ENCODE data around the gene FCN3.

Gene FCN3

GRCh38 chr1:27345272-27345671 is 29.4 kb downstream of the FCN3 start:
- ChIA-PET CTCF (interaction anchor here (1.2 to 1.6 kb wide), 3 partner anchors 12 to 44 kb away, joined by 4 to 14 read pairs (median 5); partner anchors contain the start of gene MAP3K6), POLR2A (ENCODE audit: low non-redundant PET) (no interaction called here)
- no peak for DNase-seq (ENCODE audit: low spot score)
- H3K27ac ChIP-seq = peak overlapping the region; percentile 98
- TF ChIP-seq CTCF (conservative IDR thresholded peaks at IDR 0.05; ENCODE audit: low read depth) = no peak

GRCh38 chr1:27343639-27344025 is 31.0 kb downstream of the FCN3 start:
- ChIA-PET POLR2A (ENCODE audit: low non-redundant PET) (interaction anchor here (1.3 kb wide), 1 partner anchor 22 kb away, joined by 11 read pairs; no protein-coding TSS in a partner anchor), CTCF (interaction anchor here (1.1 to 1.6 kb wide), 2 partner anchors 11 to 15 kb away, joined by 4 read pairs; no protein-coding TSS in a partner anchor)
- no peak for DNase-seq (ENCODE audit: low spot score)
- TF ChIP-seq CTCF (conservative IDR thresholded peaks at IDR 0.05; ENCODE audit: low read depth) = no peak
- peak overlapping the region; percentile 98 for H3K27ac ChIP-seq

- CTCF ChIA-PET = interaction anchor here (0.7 to 1.6 kb wide), 6 partner anchors 10 to 246 kb away, joined by 3 to 9 read pairs (median 4); no protein-coding TSS in a partner anchor
- peak; percentile 97 for DNase-seq (ENCODE audit: low spot score)
- H3K27ac ChIP-seq = peak overlapping the region; percentile 98
- TF ChIP-seq CTCF (conservative IDR thresholded peaks at IDR 0.05; ENCODE audit: low read depth) = no peak
- POLR2A ChIA-PET (ENCODE audit: low non-redundant PET) = interaction anchor here (0.6 to 1.4 kb wide), 7 partner anchors 8 to 301 kb away, joined by 3 to 11 read pairs (median 3); no protein-coding TSS in a partner anchor
These were observed 31.6 kb downstream of the FCN3 start for GRCh38 chr1:27342778-27343638.

- DNase-seq (ENCODE audit: low spot score) = no peak
- TF ChIP-seq CTCF (conservative IDR thresholded peaks at IDR 0.05; ENCODE audit: low read depth) = no peak
- peak overlapping the region; percentile 98 for H3K27ac ChIP-seq
- ChIA-PET POLR2A (ENCODE audit: low non-redundant PET) (interaction anchor here (0.5 to 1.4 kb wide), 8 partner anchors 8 to 314 kb away, joined by 3 to 6 read pairs (median 3); no protein-coding TSS in a partner anchor), CTCF (interaction anchor here (0.6 to 1.6 kb wide), 7 partner anchors 10 to 245 kb away, joined by 3 to 9 read pairs (median 4); no protein-coding TSS in a partner anchor)
These were observed 32.2 kb downstream of the FCN3 start for GRCh38 chr1:27342391-27342777.

GRCh38 chr1:27341525-27342252 is 32.9 kb downstream of the FCN3 start, which contains the start of gene SYTL1:
SYTL1 (plus strand) TSS chr1:27342022; CDS start chr1:27345335, 3,313 bp downstream.
- CTCF ChIA-PET = interaction anchor here (0.6 to 1.4 kb wide), 6 partner anchors 9 to 245 kb away, joined by 3 to 9 read pairs (median 4); no protein-coding TSS in a partner anchor
- POLR2A ChIA-PET (ENCODE audit: low non-redundant PET) = interaction anchor here (0.5 to 1.4 kb wide), 9 partner anchors 7 to 314 kb away, joined by 3 to 6 read pairs (median 3); no protein-coding TSS in a partner anchor

More at GRCh38 chr1:27341525-27342252, 32.9 kb downstream of the FCN3 start, which contains the start of gene SYTL1:
- no peak for TF ChIP-seq CTCF (conservative IDR thresholded peaks at IDR 0.05; ENCODE audit: low read depth)
- DNase-seq (ENCODE audit: low spot score) = peak; percentile 84
- H3K27ac ChIP-seq = peak within 1 kb of the TSS; percentile 98

All from RWPE1 (cell line).